ENCODE measurements around the gene TNFRSF19.
"Not testable (repeated sequence)": the region's sequence is repeated elsewhere in the genome, so short reads cannot be mapped to it uniquely, and the experiment has no call there.

The TNFRSF19 gene

GRCh38 chr13:23571431-23571830, 1.2 kb downstream of the TNFRSF19 start:
- DNase-seq = no peak

- no peak for DNase-seq
These were observed 2.6 kb downstream of the TNFRSF19 start for GRCh38 chr13:23572836-23573235.

DNA sequence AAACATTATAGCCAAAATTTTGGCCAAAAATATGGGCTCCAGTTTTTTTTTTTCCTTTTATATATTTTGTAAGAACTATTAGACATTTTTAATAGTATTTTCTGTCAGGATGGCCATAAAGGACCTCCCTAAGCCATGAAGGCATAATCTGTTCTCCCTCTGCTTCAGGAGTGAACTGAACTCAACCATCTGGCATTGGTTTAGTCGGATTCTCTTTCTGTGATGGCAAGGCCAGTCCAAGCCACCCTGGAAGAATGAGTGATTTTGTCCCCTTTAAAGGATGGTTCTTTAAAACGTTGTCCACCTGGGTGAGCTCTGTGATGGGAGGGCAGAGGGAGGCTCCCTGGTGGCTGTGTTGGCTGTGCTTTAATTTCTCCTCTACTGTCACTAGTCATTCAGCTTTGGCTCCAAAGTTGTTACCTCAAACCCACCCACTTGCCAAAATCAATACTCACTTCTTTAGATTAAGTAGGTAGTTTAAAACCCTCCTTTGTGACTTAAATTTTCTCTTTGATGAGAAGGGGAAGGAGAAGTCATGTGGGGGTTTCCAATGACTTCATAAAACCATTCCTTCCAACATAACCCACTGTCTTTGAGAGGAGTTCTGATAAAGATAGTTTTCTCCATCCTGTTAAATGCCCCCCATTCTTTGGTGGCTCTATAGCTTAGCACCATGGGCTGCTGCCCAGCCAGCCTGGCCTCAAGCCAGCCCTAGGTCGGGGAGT, 4.4 kb downstream of the TNFRSF19 start:
- DNase-seq = no peak

GRCh38 chr13:23575632-23576031, 5.4 kb downstream of the TNFRSF19 start:
- no peak for DNase-seq

- DNase-seq = peak; percentile 42 to 89
These were observed 8.3 kb downstream of the TNFRSF19 start for GRCh38 chr13:23578411-23579071.

DNA sequence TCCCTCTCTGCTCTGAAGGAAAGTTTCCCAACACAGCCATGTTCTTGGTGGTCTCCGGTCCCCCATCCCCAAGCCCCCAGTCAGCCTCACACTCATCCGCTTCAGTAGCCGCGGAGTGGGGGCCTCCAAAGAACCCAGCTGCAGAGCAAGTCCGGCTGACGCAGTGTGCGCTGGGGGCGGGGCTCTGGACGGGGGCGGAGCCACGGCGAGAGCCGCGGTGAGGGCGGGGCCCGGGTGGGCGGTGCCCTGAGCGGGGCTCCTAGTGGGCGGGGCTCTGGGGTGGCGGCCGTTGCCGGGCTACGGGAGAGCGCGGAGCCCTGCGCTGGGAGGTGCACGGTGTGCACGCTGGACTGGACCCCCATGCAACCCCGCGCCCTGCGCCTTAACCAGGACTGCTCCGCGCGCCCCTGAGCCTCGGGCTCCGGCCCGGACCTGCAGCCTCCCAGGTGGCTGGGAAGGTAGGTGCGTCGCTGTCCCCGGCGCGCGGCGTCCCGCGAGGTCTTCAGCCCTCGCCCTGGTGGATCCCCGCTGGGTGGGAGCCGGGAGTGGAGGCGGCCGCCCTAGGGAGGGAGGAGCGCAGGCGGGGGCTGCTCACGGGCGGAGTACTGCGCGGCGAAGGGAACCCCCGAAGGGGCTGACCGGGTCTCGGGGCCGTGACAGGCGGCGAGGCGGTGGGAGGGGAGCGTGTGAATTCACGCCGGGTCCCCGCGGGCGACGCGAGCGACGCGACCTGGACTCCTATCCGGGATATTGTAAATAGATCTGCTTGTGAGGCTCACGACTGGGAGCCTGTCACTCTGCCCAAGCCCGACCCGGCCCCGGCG, 9.1 kb downstream of the TNFRSF19 start:
- peak; percentile 55 to 92 for DNase-seq

- peak; percentile 38 to 62 for DNase-seq
These were observed 9.9 kb downstream of the TNFRSF19 start for GRCh38 chr13:23579896-23580683.

- no peak for DNase-seq
These were observed 10.5 kb downstream of the TNFRSF19 start for GRCh38 chr13:23580684-23581060.

GRCh38 chr13:23583491-23583890, 13.3 kb downstream of the TNFRSF19 start:
- no peak for DNase-seq

DNA sequence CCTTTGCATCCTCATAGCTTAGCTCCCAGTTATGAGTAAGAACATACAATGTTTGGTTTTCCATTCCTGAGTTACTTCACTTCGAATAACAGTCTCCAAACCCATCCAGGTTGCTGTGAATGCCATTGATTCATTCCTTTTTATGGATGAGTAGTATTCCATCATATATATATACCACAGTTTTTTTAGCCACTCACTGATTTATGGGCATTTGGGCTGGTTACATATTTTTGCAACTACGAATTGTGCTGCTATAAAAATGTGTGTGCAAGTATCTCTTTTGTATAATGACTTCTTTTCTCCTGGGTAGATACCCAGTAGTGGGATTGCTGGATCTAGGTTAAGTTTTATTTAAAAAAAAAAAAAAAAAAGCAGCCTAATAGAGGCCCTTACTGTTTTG, 14.1 kb downstream of the TNFRSF19 start:
- DNase-seq = no peak

DNA sequence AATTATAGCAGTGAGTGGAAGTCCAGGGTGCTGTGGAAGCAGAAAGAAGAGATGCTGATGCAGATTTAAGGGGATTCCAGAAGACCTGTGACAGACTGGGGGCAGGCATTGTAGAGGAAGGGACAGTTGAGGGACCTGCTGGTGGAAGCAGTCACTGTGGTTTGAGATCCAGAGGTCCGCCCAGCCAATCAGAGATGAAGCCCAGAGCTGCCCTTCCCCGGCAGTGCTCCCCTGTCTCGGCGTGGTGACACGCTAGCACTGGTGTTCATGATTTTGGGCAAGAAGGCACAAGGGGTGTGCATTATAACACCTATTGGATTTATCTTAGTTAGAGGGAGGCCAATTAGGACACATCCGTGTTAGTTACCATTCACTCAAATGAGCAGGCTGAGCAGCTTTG, 16.1 kb downstream of the TNFRSF19 start:
- no peak for DNase-seq

DNA sequence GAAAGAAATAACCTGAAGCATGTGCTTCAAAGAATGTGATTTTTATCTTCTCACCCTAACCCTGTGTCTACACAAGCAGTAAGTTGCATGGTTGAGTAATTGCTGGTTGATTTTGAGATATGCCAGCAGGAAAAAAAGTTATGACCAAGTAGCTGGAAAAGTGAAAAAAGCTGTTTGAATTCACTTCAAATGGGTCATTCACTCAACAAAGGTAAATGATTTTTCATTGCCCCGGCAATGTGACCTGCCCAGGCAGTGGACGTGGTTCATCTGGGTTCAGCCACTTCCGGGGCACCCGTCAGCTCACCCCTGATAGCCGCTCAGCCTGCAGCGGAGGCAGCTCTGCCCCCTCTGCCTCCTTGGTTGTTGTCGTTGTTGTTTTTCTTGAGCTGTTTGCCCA, 18.5 kb downstream of the TNFRSF19 start:
- no peak for DNase-seq

- DNase-seq = no peak
These were observed 22.4 kb downstream of the TNFRSF19 start for GRCh38 chr13:23592596-23592995.

GRCh38 chr13:23593148-23593547, 22.9 kb downstream of the TNFRSF19 start:
- DNase-seq = no peak

- not testable (repeated sequence) for DNase-seq
These were observed 24.1 kb downstream of the TNFRSF19 start for GRCh38 chr13:23594290-23594689.

DNA sequence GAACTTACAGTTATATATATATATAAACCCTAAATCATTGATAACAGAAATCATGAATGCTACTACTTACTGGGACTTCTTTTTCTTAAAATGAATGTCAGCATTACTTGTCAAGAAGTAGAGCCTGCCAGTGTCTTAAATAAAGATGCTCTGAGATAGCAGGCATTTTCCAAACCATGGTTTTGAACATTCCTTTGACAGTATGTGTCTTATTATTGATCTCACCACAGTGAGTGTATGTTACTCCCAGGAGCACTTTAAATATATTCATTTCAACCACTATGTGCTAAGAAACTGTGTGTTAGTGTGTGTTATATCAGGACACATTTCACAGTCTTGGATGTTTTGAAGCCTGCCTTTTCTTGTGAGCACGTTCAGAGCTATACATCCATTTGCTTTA, 28.2 kb downstream of the TNFRSF19 start:
- DNase-seq = no peak

GRCh38 chr13:23599083-23599925, 29.1 kb downstream of the TNFRSF19 start:
- DNase-seq = no peak

DNA sequence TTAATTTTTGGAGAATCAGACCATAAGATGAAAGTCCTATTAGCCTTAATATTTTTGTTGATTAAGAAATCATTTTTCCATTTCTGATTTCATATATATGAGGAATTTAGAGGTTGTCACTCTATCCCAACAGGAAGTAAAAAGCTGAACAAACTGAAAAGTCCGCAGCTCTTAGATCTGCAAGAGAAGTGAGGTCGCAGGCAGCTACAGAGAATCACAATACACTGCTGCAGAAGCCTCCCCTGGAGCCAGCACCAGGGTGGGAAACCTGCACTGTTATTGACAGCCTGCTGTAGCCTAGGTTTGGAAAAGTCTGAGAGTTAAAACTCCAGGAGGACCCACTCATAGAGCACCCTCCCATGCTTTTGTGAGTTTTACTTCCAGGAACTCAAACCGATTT, 29.9 kb downstream of the TNFRSF19 start:
- no peak for DNase-seq

GRCh38 chr13:23600534-23600933, 30.3 kb downstream of the TNFRSF19 start:
- DNase-seq = no peak

- no peak for DNase-seq
These were observed 35.6 kb downstream of the TNFRSF19 start for GRCh38 chr13:23605831-23606230.

GRCh38 chr13:23608138-23608537, 37.9 kb downstream of the TNFRSF19 start:
- DNase-seq = no peak

All from NCI-H526 (cell line).